ENCODE measurements around the gene MSX1.

- TF ChIP-seq CTCF (IDR thresholded peaks at IDR 0.05 in 2 of 3, conservative IDR thresholded peaks at IDR 0.05 in 1 of 3; ENCODE audit: borderline replicate concordance in 1 of 3, insufficient read depth in 1 of 3, low read depth in 2 of 3, low read length in 2 of 3) (no peak), POLR2AphosphoS5 (IDR thresholded peaks at IDR 0.05; ENCODE audit: low read depth, low read length) (no peak), ELF1 (IDR thresholded peaks at IDR 0.05; ENCODE audit: borderline replicate concordance, low read depth) (no peak), POLR2A (IDR thresholded peaks at IDR 0.05; ENCODE audit: borderline replicate concordance, extremely low read depth, insufficient read depth, insufficient read length) (no peak), EZH2 (IDR thresholded peaks at IDR 0.05) (no peak), SP1 (IDR thresholded peaks at IDR 0.05; ENCODE audit: low read depth) (no peak), CEBPB (IDR thresholded peaks at IDR 0.05; ENCODE audit: low read depth) (no peak), YY1 (IDR thresholded peaks at IDR 0.05; ENCODE audit: extremely low read depth, insufficient replicate concordance, low read depth, low read length) (no peak), CBX3 (IDR thresholded peaks at IDR 0.05; ENCODE audit: low read depth) (no peak)
These were observed 10.9 kb upstream of the MSX1 start for GRCh38 chr4:4848540-4848939.

All from HCT116 (cell line).